H9 (cell line): ENCODE results near the gene RPL6. TPM values are rescaled to one million over a fixed set of nuclear protein-coding genes. Genes with fewer than 3 reads are reported as not detected.
A peak's percentile ranks its signal among the peaks of the same experiment; 100 is the strongest.

ENCODE experiments used
- DNase-seq: peaks from one replicate; pipeline ENCODE4 v3.0.0-alpha.2; 2017
- H2AFZ ChIP-seq: one replicate; pipeline ENCODE4 v1.6.1; 2013; ENCODE audit warnings: mild to moderate bottlenecking, low read length, control low read depth, moderate library complexity
- H2AK5ac ChIP-seq: 2 replicates; pipeline ENCODE4 v1.6.1; 2013; ENCODE audit warnings: low read length, control low read depth, mixed read lengths; ENCODE audit not compliant: insufficient read length
- H2BK120ac ChIP-seq: one replicate; pipeline ENCODE4 v1.6.1; 2013; ENCODE audit warnings: low read depth, mild to moderate bottlenecking, low read length, control low read depth, inconsistent platforms; ENCODE audit not compliant: poor library complexity, severe bottlenecking
- H2BK12ac ChIP-seq: 2 replicates; pipeline ENCODE4 v1.6.1; 2013; ENCODE audit warnings: low read length, control low read depth, mixed read lengths, low read depth; ENCODE audit not compliant: insufficient read length
- H2BK15ac ChIP-seq: 2 replicates; pipeline ENCODE4 v1.6.1; 2013; ENCODE audit warnings: low read depth, low read length, control low read depth
- H2BK20ac ChIP-seq: one replicate; pipeline ENCODE4 v1.6.1; 2013; ENCODE audit warnings: low read depth, mild to moderate bottlenecking, low read length, control low read depth, inconsistent platforms; ENCODE audit not compliant: poor library complexity, severe bottlenecking
- H2BK5ac ChIP-seq: 2 replicates; pipeline ENCODE4 v1.6.1; 2013; ENCODE audit warnings: low read length, control low read depth, mixed read lengths; ENCODE audit not compliant: insufficient read length
- H3K14ac ChIP-seq: 2 replicates; pipeline ENCODE4 v1.6.1; 2013; ENCODE audit warnings: low read length, control low read depth; ENCODE audit not compliant: insufficient read depth
- H3K18ac ChIP-seq: 2 replicates; pipeline ENCODE4 v1.6.1; 2013; ENCODE audit warnings: low read depth, mild to moderate bottlenecking, mixed read lengths, low read length, control low read depth; ENCODE audit not compliant: insufficient read length
- H3K23ac ChIP-seq: 2 replicates; pipeline ENCODE4 v1.6.1; 2013; ENCODE audit warnings: low read length, control low read depth, mixed read lengths, low read depth; ENCODE audit not compliant: insufficient read length
- H3K23me2 ChIP-seq: 2 replicates; pipeline ENCODE4 v1.6.1; 2013; ENCODE audit warnings: low read depth, mild to moderate bottlenecking, mixed read lengths, low read length, control low read depth; ENCODE audit not compliant: insufficient read length, poor library complexity, severe bottlenecking
- H3K27ac ChIP-seq: 2 replicates; pipeline ENCODE4 v1.5.1; 2013; ENCODE audit warnings: low read length, control low read depth, mixed read lengths, low read depth; ENCODE audit not compliant: insufficient read length
- H3K27me3 ChIP-seq: 2 replicates; pipeline ENCODE4 v1.6.1; 2013; ENCODE audit warnings: low read length, control low read depth, inconsistent platforms; ENCODE audit not compliant: insufficient read depth
- H3K4ac ChIP-seq: 2 replicates; pipeline ENCODE4 v1.6.1; 2013; ENCODE audit warnings: low read depth, mild to moderate bottlenecking, control low read depth, inconsistent platforms, low read length, moderate library complexity
- H3K4me1 ChIP-seq: 2 replicates; pipeline ENCODE4 v1.6.1; 2013; ENCODE audit warnings: low read length, control low read depth, inconsistent platforms; ENCODE audit not compliant: insufficient read depth
- H3K4me2 ChIP-seq: 2 replicates; pipeline ENCODE4 v1.6.1; 2013; ENCODE audit warnings: low read length, control low read depth, mixed read lengths; ENCODE audit not compliant: insufficient read length, insufficient read depth
- H3K56ac ChIP-seq: 2 replicates; pipeline ENCODE4 v1.6.1; 2013; ENCODE audit warnings: low read depth, mild to moderate bottlenecking, mixed read lengths, low read length, control low read depth; ENCODE audit not compliant: insufficient read length
- H3K79me1 ChIP-seq: 2 replicates; pipeline ENCODE4 v1.6.1; 2013; ENCODE audit warnings: low read depth, mild to moderate bottlenecking, moderate library complexity, low read length, control low read depth, inconsistent platforms; ENCODE audit not compliant: insufficient read depth, poor library complexity, severe bottlenecking
- H3K79me2 ChIP-seq: 2 replicates; pipeline ENCODE4 v1.6.1; 2013; ENCODE audit warnings: low read length, control low read depth, inconsistent platforms; ENCODE audit not compliant: insufficient read depth
- H3K9ac ChIP-seq: 2 replicates; pipeline ENCODE4 v1.6.1; 2013; ENCODE audit warnings: low read length, control low read depth, mixed read lengths; ENCODE audit not compliant: insufficient read length; ENCODE audit errors: extremely low read depth
- H3K9me3 ChIP-seq: one replicate; pipeline ENCODE4 v1.6.1; 2013; ENCODE audit warnings: low read depth, low read length, inconsistent platforms; ENCODE audit not compliant: control insufficient read depth
- H3T11ph ChIP-seq: one replicate; pipeline ENCODE4 v1.6.1; 2013; ENCODE audit warnings: mild to moderate bottlenecking, low read length, control low read depth, inconsistent platforms
- H4K20me1 ChIP-seq: one replicate; pipeline ENCODE4 v1.6.1; 2013; ENCODE audit not compliant: control insufficient read depth, insufficient read length, insufficient read depth
- H4K5ac ChIP-seq: 2 replicates; pipeline ENCODE4 v1.6.1; 2013; ENCODE audit warnings: low read depth, mild to moderate bottlenecking, mixed read lengths, low read length, control low read depth; ENCODE audit not compliant: insufficient read length
- H4K8ac ChIP-seq: replicated peaks from 2 replicates; pipeline ENCODE4 v1.6.1; 2013; ENCODE audit warnings: low read length, control low read depth, mixed read lengths, low read depth; ENCODE audit not compliant: insufficient read length
- H4K91ac ChIP-seq: 2 replicates; pipeline ENCODE4 v1.6.1; 2013; ENCODE audit warnings: low read depth, mild to moderate bottlenecking, moderate library complexity, mixed read lengths, low read length, control low read depth; ENCODE audit not compliant: insufficient read length
- H3K27ac Mint-ChIP-seq, 3 experiments: 2 replicates in 2 of 3; 3 replicates in 1 of 3; pipeline ENCODE4 v1.8.0; 2020 to 2021; ENCODE audit warnings: mixed read lengths in 3 of 3, mild to moderate bottlenecking in 1 of 3, moderate library complexity in 1 of 3
- H3K27me3 Mint-ChIP-seq: 2 replicates; pipeline ENCODE4 v1.8.0; 2021; ENCODE audit warnings: low read depth, mild to moderate bottlenecking, moderate library complexity, mixed read lengths
- H3K36me3 Mint-ChIP-seq, 3 experiments: 2 replicates in 2 of 3; 3 replicates in 1 of 3; pipeline ENCODE4 v1.8.0; 2020 to 2021; ENCODE audit warnings: low read depth in 3 of 3, mixed read lengths in 3 of 3; ENCODE audit not compliant: insufficient read depth in 1 of 3
- H3K4me1 Mint-ChIP-seq, 2 experiments: 2 replicates each; pipeline ENCODE4 v1.8.0; 2020; ENCODE audit warnings: mixed read lengths in 2 of 2
- H3K4me3 Mint-ChIP-seq, 2 experiments: 2 replicates in 1 of 2; 3 replicates in 1 of 2; pipeline ENCODE4 v1.8.0; 2020 to 2021; ENCODE audit warnings: mild to moderate bottlenecking in 2 of 2, mixed read lengths in 2 of 2, moderate library complexity in 1 of 2
- H3K9me3 Mint-ChIP-seq, 2 experiments: 2 replicates in 1 of 2; 3 replicates in 1 of 2; pipeline ENCODE4 v1.8.0; 2020; ENCODE audit warnings: mild to moderate bottlenecking in 2 of 2, mixed read lengths in 2 of 2, moderate library complexity in 1 of 2
- WGBS: extraction: QIAGEN DNeasy Blood & Tissue Kit; methylation state at CpG from one replicate; pipeline ENCODE4 v1.1.7; 2013; ENCODE audit warnings: missing lambda C conversion rate, low lambda C conversion rate, mixed read lengths; ENCODE audit not compliant: insufficient read length; ENCODE audit errors: extremely low coverage; 5-methylcytosine and 5-hydroxymethylcytosine counted together
- total RNA-seq: library from RNA; stranded (reverse); gene quantifications from 2 replicates; pipeline ENCODE4 v1.2.1, GENCODE V29; 2021
- TF ChIP-seq, protein P1 (sequence below): fragments of 200-600 bp; sonication (generic); conservative IDR thresholded peaks from 3 replicates; pipeline ENCODE4 v1.8.0; 2021; ENCODE audit warnings: antibody characterized with exemption, mild to moderate bottlenecking

The RPL6 gene
- total RNA-seq, 1 experiment from 2014 or later: 1,921 TPM

DNA sequence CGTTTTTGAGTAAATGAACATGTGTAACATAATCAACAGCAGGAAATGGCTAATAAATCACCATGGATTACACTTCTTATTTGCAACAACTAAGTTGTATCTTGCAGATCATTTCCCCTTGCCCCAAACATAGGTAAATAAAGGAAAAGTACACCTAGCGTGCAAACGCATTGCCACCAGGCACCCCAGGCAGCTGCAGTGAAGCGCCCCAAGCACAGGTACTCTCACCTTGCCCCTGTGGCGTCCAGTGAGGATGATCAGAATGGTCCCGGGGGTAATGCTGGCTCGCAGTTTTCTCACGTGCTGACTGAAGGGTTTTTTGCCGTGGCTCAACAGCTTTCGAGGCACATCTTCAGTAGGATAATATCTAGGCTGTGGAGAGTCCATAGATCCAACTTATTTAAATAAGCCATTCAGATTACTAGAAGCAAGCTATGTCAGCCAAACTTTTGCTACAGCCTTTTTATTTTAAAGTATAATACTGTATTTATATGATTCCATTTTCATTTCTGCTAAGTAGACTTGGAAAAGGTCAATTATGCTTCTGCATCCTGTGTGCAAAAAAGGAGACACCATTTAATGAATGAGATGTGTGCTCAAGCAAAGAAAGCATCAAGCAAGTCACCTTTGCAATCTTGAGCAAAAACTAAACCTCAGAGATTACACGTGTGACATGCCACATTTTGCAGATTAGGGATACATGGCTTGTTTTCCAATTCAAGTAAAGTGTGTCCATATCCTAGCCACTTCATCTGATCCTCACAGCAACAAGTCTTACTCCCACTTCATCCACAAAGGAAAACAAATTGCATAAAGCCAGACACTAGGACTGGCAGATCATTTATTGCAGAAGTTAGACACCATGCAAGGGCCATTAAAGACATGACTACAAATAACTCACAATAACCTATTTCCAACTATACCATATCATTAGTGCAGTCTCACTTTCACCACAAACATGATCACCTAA lies 2.6 kb downstream of the RPL6 start:
- Histone ChIP-seq H2BK5ac (no peak overlapping the region), H3K4me2 (peak overlapping the region; percentile 32), H3K56ac (no peak overlapping the region), H3K27ac (peak overlapping the region; percentile 61), H4K20me1 (no peaks in the 10 kb centered on the region), H4K91ac (no peak overlapping the region), H3K14ac (no peak overlapping the region), H4K8ac (no peak overlapping the region), H3K79me1 (peaks cover 8% of the 10 kb centered on the region), H3K9ac (peak overlapping the region; percentile 15), H3K9me3 (no peaks in the 10 kb centered on the region), H2BK120ac (no peak overlapping the region), H2BK12ac (no peak overlapping the region), H3K23ac (no peak overlapping the region), H2BK15ac (no peak overlapping the region), H3T11ph (no peak overlapping the region), H3K79me2 (peaks cover 2% of the 10 kb centered on the region; the same call in 1 of the 2 replicates), H4K5ac (no peak overlapping the region), H3K18ac (no peak overlapping the region), H3K27me3 (no peaks in the 10 kb centered on the region), H2AK5ac (no peak overlapping the region), H3K4me1 (no peaks in the 10 kb centered on the region), H2AFZ (no peak overlapping the region), H2BK20ac (no peak overlapping the region), H3K23me2 (no peaks in the 10 kb centered on the region), H3K4ac (no peak overlapping the region)
- H3K27me3 Mint-ChIP-seq: no peaks in the 10 kb centered on the region; the same call in 1 of the 2 replicates
- H3K36me3 Mint-ChIP-seq: peaks cover 44 to 60% (median 47%) of the 10 kb centered on the region in 3 experiments
- TF ChIP-seq, protein P1, sequence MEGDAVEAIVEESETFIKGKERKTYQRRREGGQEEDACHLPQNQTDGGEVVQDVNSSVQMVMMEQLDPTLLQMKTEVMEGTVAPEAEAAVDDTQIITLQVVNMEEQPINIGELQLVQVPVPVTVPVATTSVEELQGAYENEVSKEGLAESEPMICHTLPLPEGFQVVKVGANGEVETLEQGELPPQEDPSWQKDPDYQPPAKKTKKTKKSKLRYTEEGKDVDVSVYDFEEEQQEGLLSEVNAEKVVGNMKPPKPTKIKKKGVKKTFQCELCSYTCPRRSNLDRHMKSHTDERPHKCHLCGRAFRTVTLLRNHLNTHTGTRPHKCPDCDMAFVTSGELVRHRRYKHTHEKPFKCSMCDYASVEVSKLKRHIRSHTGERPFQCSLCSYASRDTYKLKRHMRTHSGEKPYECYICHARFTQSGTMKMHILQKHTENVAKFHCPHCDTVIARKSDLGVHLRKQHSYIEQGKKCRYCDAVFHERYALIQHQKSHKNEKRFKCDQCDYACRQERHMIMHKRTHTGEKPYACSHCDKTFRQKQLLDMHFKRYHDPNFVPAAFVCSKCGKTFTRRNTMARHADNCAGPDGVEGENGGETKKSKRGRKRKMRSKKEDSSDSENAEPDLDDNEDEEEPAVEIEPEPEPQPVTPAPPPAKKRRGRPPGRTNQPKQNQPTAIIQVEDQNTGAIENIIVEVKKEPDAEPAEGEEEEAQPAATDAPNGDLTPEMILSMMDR: no peak
- peak overlapping the region in 1 of 3 experiments; percentile 71; a peak in 2 of 7 replicates for H3K27ac Mint-ChIP-seq
- H3K9me3 Mint-ChIP-seq: no peaks in the 10 kb centered on the region; a peak in 1 of 5 replicates
- DNase-seq: no peak
- H3K4me3 Mint-ChIP-seq: peak overlapping the region; percentile 100
- H3K4me1 Mint-ChIP-seq: peaks cover 12 to 14% of the 10 kb centered on the region in 2 experiments
- no CpG with 5 or more reads among the region's 11 CpGs for WGBS
